ENCODE data around the gene TM4SF1. TPM values are rescaled to one million over a fixed set of nuclear protein-coding genes. Genes with fewer than 3 reads are reported as not detected.

Gene TM4SF1
- total and polyA plus RNA-seq, 2 donors from 2014 or later: 101 to 173 TPM

DNA sequence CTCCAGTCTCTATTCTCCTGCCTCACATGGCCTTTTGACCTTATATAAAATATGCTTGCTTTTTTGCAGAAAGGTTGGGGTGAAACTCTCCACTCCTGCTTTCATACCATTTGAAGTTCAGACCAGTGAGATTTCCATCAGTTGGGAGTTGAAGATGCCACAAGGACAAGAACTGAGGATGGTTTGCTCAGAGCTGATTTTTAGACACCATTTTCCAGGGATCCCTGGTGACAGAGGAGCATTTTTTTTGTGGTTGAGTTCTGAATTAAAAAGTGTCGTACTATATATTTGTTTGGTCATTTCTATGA, 8.8 kb upstream of the TM4SF1 start:
- Histone ChIP-seq H3K4me3 (ENCODE audit: low read length in 3 of 3) (no peak overlapping the region), H3K27ac (ENCODE audit: low read depth in 2 of 2, low read length in 2 of 2) (no peak overlapping the region), H3K4me1 (ENCODE audit: control insufficient read depth in 2 of 3, insufficient read depth in 2 of 3, low read depth in 1 of 3, low read length in 3 of 3) (peaks cover 0 to 3% (median 0%) of the 10 kb centered on the region in 3 donors), H3K36me3 (ENCODE audit: control insufficient read depth in 2 of 3, insufficient read depth in 3 of 3, low read length in 3 of 3) (no peaks in the 10 kb centered on the region), H3K9ac (ENCODE audit: low read length in 3 of 3) (no peak overlapping the region), H3K27me3 (ENCODE audit: control insufficient read depth, insufficient read depth, low read length) (no peaks in the 10 kb centered on the region), H3K9me3 (ENCODE audit: control insufficient read depth in 2 of 3, insufficient read depth in 1 of 3, low read length in 3 of 3) (no peaks in the 10 kb centered on the region)
- FAIRE-seq: no peak
- DNase-seq: no peak
- intact Hi-C loops (cut with DNase I): no loop called here
- TF ChIP-seq, protein P1, sequence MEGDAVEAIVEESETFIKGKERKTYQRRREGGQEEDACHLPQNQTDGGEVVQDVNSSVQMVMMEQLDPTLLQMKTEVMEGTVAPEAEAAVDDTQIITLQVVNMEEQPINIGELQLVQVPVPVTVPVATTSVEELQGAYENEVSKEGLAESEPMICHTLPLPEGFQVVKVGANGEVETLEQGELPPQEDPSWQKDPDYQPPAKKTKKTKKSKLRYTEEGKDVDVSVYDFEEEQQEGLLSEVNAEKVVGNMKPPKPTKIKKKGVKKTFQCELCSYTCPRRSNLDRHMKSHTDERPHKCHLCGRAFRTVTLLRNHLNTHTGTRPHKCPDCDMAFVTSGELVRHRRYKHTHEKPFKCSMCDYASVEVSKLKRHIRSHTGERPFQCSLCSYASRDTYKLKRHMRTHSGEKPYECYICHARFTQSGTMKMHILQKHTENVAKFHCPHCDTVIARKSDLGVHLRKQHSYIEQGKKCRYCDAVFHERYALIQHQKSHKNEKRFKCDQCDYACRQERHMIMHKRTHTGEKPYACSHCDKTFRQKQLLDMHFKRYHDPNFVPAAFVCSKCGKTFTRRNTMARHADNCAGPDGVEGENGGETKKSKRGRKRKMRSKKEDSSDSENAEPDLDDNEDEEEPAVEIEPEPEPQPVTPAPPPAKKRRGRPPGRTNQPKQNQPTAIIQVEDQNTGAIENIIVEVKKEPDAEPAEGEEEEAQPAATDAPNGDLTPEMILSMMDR (IDR thresholded peaks at IDR 0.05; ENCODE audit: borderline replicate concordance, extremely low read depth, insufficient read depth): no peak

DNA sequence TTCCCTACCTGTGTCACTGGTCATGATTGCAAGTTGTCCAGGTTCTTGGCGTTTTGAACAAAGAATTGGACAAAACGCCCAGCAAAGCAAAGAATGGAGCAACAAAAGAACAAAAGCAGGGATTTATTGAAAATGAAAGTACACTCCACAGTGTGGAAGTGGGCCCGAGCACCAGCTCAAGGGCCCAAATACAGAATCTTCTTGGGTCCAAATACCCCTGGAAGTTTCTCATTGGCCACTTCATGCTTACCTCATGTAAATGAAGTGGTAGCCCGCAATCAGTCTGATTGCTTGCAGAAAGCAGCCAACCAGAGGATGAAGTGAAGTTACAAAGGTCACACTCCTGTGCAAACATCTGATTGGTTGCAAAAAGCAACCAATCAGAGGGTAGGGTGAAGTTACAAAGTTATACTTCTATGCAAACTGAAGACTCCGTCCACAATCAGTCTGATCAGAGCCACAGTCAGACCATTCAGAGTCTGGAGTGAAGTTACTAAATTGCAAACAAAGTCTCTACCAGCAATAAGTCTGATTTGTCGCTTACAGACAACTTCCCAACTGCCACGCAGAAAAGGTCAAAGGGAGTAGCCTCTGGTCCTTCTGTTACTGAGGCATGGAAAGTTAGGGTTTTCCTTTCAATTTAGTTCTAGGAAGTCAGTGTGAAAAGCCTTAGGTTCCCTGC, 8.3 kb upstream of the TM4SF1 start:
- intact Hi-C loops (cut with DNase I): no loop called here
- H3K9ac ChIP-seq (ENCODE audit: low read length in 3 of 3): no peak overlapping the region
- no peaks in the 10 kb centered on the region for H3K27me3 ChIP-seq (ENCODE audit: control insufficient read depth, insufficient read depth, low read length)
- TF ChIP-seq, protein P1 (IDR thresholded peaks at IDR 0.05; ENCODE audit: borderline replicate concordance, extremely low read depth, insufficient read depth): no peak
- no peaks in the 10 kb centered on the region for H3K36me3 ChIP-seq (ENCODE audit: control insufficient read depth in 2 of 3, insufficient read depth in 3 of 3, low read length in 3 of 3)
- no peaks in the 10 kb centered on the region for H3K9me3 ChIP-seq (ENCODE audit: control insufficient read depth in 2 of 3, insufficient read depth in 1 of 3, low read length in 3 of 3)
- H3K27ac ChIP-seq (ENCODE audit: low read depth in 2 of 2, low read length in 2 of 2): no peak overlapping the region
- no peak for FAIRE-seq
- H3K4me1 ChIP-seq (ENCODE audit: control insufficient read depth in 2 of 3, insufficient read depth in 2 of 3, low read depth in 1 of 3, low read length in 3 of 3): peaks cover 0 to 3% (median 0%) of the 10 kb centered on the region in 3 donors
- DNase-seq: peak in 1 of 5 donors; percentile 27
- no peak overlapping the region for H3K4me3 ChIP-seq (ENCODE audit: low read length in 3 of 3)

DNA sequence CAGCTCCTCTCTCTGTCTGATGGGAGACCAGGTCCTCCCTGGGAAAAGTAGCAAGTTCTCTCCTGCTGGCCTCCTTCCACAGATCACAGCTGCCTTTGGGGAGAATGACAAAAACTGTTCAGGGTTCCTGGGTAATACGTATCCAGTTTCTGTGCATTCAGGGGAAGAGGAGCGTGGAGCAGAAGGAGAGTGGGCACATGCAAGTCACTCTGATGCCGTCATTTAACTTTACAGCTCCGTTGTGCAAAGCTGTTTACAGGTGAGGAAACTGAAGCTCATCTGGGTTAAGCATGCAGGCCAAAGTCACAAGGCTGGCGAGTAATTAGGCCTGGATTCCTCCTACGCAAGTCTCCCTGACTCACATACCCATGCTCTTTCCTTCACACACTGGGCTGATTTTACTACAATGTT, 7.5 kb upstream of the TM4SF1 start:
- intact Hi-C loops (cut with DNase I): no loop called here
- no peak for FAIRE-seq
- Histone ChIP-seq H3K4me3 (ENCODE audit: low read length in 3 of 3) (no peak overlapping the region), H3K9ac (ENCODE audit: low read length in 3 of 3) (no peak overlapping the region), H3K9me3 (ENCODE audit: control insufficient read depth in 2 of 3, insufficient read depth in 1 of 3, low read length in 3 of 3) (no peaks in the 10 kb centered on the region), H3K36me3 (ENCODE audit: control insufficient read depth in 2 of 3, insufficient read depth in 3 of 3, low read length in 3 of 3) (no peaks in the 10 kb centered on the region), H3K27me3 (ENCODE audit: control insufficient read depth, insufficient read depth, low read length) (no peaks in the 10 kb centered on the region), H3K27ac (ENCODE audit: low read depth in 2 of 2, low read length in 2 of 2) (no peak overlapping the region), H3K4me1 (ENCODE audit: control insufficient read depth in 2 of 3, insufficient read depth in 2 of 3, low read depth in 1 of 3, low read length in 3 of 3) (peaks cover 0 to 3% (median 0%) of the 10 kb centered on the region in 3 donors)
- TF ChIP-seq, protein P1 (IDR thresholded peaks at IDR 0.05; ENCODE audit: borderline replicate concordance, extremely low read depth, insufficient read depth): no peak
- DNase-seq: no peak

DNA sequence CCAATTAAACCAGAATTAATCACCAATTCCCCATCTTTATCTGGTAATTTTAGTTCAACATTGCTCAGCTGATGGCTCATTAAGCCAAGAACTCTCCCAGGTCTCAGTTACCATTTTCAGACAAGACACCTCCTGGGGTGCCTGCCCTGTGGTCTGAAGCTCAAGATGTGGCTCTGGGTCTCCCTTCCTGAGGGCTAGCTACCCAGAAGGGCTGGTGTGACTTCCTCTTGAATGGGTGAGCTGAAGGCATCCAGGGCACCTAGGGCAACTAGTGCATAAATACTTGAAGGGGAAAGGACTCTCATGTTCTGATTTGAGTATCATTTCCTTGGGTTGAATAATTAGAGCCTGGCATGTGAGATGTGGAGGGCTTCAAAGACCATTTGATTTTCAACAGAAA, 6.7 kb upstream of the TM4SF1 start:
- H3K27me3 ChIP-seq (ENCODE audit: control insufficient read depth, insufficient read depth, low read length): no peaks in the 10 kb centered on the region
- no peak overlapping the region for H3K4me3 ChIP-seq (ENCODE audit: low read length in 3 of 3)
- DNase-seq (no peak), FAIRE-seq (no peak)
- no peak overlapping the region for H3K27ac ChIP-seq (ENCODE audit: low read depth in 2 of 2, low read length in 2 of 2)
- TF ChIP-seq, protein P1 (IDR thresholded peaks at IDR 0.05; ENCODE audit: borderline replicate concordance, extremely low read depth, insufficient read depth): no peak
- H3K36me3 ChIP-seq (ENCODE audit: control insufficient read depth in 2 of 3, insufficient read depth in 3 of 3, low read length in 3 of 3): no peaks in the 10 kb centered on the region
- H3K9ac ChIP-seq (ENCODE audit: low read length in 3 of 3): no peak overlapping the region
- intact Hi-C loops (cut with DNase I): no loop called here
- peaks cover 0 to 3% (median 0%) of the 10 kb centered on the region in 3 donors for H3K4me1 ChIP-seq (ENCODE audit: control insufficient read depth in 2 of 3, insufficient read depth in 2 of 3, low read depth in 1 of 3, low read length in 3 of 3)
- H3K9me3 ChIP-seq (ENCODE audit: control insufficient read depth in 2 of 3, insufficient read depth in 1 of 3, low read length in 3 of 3): no peaks in the 10 kb centered on the region
